ENCODE measurements around the gene KRTCAP2.
"Not testable (repeated sequence)": the region's sequence is repeated elsewhere in the genome, so short reads cannot be mapped to it uniquely, and the experiment has no call there.

The KRTCAP2 gene

GRCh38 chr1:155172732-155173477 is at the start of gene KRTCAP2:
Gene KRTCAP2 (minus strand): TSS chr1:155173304. CDS start chr1:155173224, 80 bp downstream.
- DNase-seq, result peak; percentile 88

- DNase-seq, result not testable (repeated sequence)
Measured at GRCh38 chr1:155220211-155220965, 47.3 kb upstream of the KRTCAP2 start.

- DNase-seq, result no peak
Measured at GRCh38 chr1:155219592-155220031, 46.5 kb upstream of the KRTCAP2 start.

- DNase-seq, result peak; percentile 23
Measured at GRCh38 chr1:155218854-155219591, 45.9 kb upstream of the KRTCAP2 start.

GRCh38 chr1:155214702-155215101 is 41.6 kb upstream of the KRTCAP2 start:
- DNase-seq, result not testable (repeated sequence)

- DNase-seq, result not testable (repeated sequence)
Measured at GRCh38 chr1:155212051-155212440, 38.9 kb upstream of the KRTCAP2 start.

- DNase-seq, result not testable (repeated sequence)
Measured at GRCh38 chr1:155211381-155212050, 38.4 kb upstream of the KRTCAP2 start.

GRCh38 chr1:155210314-155211104 is 37.4 kb upstream of the KRTCAP2 start:
- DNase-seq, result no peak

GRCh38 chr1:155209312-155209721 is 36.2 kb upstream of the KRTCAP2 start:
- no peak for DNase-seq

- no peak for DNase-seq
Measured at GRCh38 chr1:155208541-155209311, 35.6 kb upstream of the KRTCAP2 start, which contains the start of gene MTX1. Gene MTX1 (plus strand): TSS chr1:155208695. CDS start chr1:155208805, 110 bp downstream.

- DNase-seq, result no peak
Measured at GRCh38 chr1:155207806-155208540, 34.9 kb upstream of the KRTCAP2 start, which contains the start of gene THBS3. Gene THBS3 (minus strand): TSS chr1:155207897. CDS start chr1:155207876, 21 bp downstream.

GRCh38 chr1:155206891-155207805 is 34.0 kb upstream of the KRTCAP2 start:
- DNase-seq, result peak; percentile 55

- DNase-seq, result no peak
Measured at GRCh38 chr1:155205969-155206593, 33.0 kb upstream of the KRTCAP2 start.

- no peak for DNase-seq
Measured at GRCh38 chr1:155205035-155205434, 31.9 kb upstream of the KRTCAP2 start.

- no peak for DNase-seq
Measured at GRCh38 chr1:155202731-155203515, 29.8 kb upstream of the KRTCAP2 start.

- no peak for DNase-seq
Measured at GRCh38 chr1:155202198-155202597, 29.1 kb upstream of the KRTCAP2 start.

GRCh38 chr1:155200920-155201319 is 27.8 kb upstream of the KRTCAP2 start:
- no peak for DNase-seq

- DNase-seq, result no peak
Measured at GRCh38 chr1:155199792-155200191, 26.7 kb upstream of the KRTCAP2 start.
